GM18867 (cell line): ENCODE data around the gene GNPDA2.
"Not testable (repeated sequence)": the region's sequence is repeated elsewhere in the genome, so short reads cannot be mapped to it uniquely, and the experiment has no call there.

Experiments used
- ATAC-seq: cut with Tn5 transposase; IDR thresholded peaks from one replicate; pipeline ENCODE4 v1.9.1; 2021; ENCODE audit warnings: mild to moderate bottlenecking, moderate library complexity; ENCODE audit not compliant: unreplicated experiment

GNPDA2 gene

DNA sequence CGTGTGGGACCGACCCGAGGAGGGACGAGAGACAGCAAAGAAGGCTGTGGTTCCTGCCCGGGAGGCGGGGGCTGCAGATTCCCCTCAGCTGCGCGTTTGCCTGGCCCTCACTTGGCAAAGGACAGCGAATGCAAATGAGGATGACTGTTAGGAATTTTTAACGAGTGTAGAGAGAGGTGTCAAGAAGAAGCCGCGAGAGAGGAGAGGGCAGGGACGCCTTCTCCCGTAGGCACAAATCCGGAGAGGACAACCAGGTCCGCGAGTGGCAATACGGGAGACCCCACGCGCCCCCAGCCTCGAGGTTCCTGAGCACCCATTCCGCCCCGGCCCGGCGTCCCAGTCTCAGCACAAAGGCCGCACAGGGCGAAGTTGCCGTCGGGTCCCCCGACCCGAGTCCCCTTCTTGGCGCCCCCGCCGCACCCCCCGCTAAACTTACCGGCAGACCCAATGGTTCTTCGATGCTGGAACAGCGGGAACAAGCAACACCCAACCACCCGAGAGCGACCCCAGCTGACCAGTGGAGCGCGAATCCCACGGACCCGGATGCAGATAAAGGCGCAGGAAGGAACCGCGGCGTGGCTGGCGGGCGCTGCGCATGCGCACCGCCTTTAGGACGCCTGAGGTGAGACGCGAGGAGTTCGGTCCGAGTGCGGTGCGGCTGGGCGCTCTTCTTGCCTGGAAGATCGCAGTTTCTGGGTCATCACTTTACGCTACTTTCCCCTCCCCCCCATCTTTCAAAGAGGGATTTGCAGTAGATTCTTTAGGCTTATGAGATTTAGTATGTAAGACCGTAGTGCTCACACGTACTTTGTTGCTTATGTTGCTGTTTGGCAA, at the start of gene GNPDA2:
GNPDA2 (minus strand) TSS at position 519 of the 834 bp plus-strand sequence. CDS start 4,349 bp downstream, outside the sequence.
- ATAC-seq: peak; percentile 94

- ATAC-seq: no peak
These were observed 46.0 kb upstream of the GNPDA2 start for GRCh38 chr4:44772340-44772739.

DNA sequence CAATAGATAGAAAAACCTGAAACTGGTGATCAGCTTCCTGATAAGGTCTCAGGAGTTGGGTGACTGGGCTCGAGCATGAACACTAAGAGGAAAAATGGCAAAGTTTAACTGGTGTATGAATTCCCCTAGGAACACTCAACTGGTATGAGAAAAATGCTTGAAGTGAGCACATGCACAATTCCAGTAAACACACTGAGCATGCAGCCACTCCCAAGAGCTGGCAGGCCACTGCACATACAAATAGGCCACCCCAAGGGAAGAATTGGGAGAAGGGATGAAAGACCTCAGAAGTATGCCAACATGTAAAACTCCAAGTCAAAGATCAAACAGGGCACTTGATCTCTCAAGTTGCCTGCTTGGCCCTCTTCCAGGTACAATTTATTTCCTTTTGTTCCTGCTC, 45.4 kb upstream of the GNPDA2 start:
- no peak for ATAC-seq

DNA sequence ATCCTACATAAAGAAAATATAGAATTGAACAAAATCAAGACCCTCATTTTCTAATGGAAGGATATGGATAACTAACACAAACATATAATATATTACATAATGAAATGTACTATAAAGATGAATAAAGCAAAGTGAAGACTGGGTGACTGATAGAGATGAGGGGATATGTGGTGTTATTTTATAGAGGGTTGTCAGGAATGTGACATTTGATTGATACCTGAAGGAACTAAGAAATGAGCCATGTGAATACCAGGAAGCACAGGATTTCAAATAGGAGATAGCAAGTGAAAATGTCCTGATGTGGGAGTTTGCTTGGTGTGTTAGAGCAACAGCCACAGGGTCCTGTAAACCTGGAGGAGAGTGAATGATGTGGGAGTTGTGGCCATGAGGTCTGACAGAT, 40.1 kb upstream of the GNPDA2 start:
- no peak for ATAC-seq

DNA sequence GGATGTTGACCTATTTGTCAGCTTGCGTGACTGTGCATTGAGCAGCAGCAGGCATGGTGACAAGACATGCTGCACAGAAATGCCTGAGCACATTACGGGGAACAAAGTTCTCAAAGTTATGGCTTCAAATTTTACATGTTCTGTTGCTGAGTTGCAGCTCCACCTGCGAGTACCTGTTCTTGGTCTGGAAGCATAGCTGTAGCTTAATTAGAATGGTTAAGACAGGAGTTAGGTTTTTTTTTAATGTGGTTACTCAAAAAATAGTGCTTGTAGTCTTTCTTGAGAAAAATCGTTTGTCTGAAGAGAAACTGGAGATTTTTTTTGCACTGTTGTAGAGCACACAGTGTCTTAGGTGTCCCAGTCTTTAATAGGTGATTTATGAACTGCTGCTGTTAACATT, 38.8 kb upstream of the GNPDA2 start:
- ATAC-seq: no peak

- no peak for ATAC-seq
These were observed 35.0 kb upstream of the GNPDA2 start for GRCh38 chr4:44761306-44761705.

- ATAC-seq: peak; percentile 88
These were observed 34.0 kb upstream of the GNPDA2 start for GRCh38 chr4:44760142-44760898.

DNA sequence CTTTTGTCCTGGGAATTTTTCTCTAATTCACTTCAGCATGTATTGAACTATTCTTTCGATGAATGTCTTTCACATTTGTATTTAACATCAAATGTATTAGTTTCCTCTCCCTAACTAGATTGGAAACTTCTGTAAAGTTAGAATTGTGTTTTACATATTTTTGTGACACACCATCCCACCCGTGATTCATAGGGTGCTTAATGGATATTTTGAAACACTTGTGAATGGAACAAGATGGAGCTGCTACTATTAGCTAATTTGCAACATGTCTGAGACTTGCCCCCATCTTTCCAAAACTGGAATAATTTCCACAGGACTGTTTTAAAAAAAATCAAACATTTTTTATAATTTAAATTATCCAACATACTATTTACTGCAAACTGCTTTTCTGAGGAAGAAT, 30.2 kb upstream of the GNPDA2 start:
- ATAC-seq: no peak

DNA sequence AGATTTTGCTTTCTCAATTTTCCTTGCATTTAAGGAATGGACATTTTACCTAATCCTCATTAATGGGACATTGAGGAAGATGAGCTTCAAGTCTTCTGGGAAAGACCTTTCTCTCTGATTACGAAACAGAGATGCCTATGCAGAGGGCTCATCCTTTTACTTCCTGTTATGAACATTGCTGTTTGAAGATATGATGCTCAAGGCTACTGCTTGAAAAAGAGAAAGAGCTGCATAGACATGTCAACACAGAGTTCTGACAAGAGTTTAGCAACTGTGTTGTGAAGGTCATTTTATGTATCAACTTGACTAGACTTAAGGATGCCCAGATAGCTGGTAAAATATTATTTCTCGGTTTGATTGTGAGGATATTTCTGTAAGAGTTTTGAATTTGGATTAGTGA, 13.8 kb upstream of the GNPDA2 start:
- ATAC-seq: no peak

DNA sequence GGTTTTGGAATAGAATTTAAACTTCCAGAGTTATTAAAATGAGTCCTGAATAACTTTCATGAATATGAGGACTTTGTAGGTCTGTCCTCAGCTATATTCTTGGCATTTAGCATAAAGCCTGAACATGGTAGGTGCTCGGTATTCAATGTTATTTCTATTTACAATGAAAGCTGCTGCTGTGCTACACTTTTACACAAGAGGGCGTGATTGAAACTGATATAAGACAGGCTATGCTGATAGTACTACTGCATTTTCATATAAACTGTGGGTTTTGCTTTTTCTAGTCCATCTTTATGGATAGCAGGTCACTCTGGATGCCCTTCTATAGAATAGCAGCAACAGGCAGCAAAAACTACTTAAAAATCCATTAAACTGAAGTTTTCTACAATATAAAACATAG, 12.3 kb upstream of the GNPDA2 start:
- peak; percentile 93 for ATAC-seq

GRCh38 chr4:44736900-44737299, 10.5 kb upstream of the GNPDA2 start:
- ATAC-seq: no peak

GRCh38 chr4:44728694-44729093, 2.3 kb upstream of the GNPDA2 start:
- ATAC-seq: not testable (repeated sequence)

DNA sequence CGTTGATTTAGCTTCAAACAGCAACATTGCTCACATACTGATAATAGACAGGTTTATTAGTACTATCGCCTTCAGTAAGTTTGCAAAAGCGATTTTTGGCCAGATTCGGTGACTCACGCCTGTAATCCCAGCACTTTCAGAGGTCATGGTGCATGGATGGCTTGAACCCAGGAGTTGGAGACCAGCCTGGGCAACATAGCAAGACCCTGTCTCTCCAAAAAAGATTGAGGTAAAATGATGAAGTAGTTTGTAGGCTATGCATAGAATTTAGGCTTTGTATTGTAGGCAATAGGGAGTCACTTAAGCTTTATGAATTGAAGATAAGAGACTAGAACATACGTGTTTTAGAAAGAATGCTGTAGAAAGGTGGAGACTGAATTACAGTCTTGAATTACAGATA, 1.1 kb upstream of the GNPDA2 start:
- ATAC-seq: no peak

DNA sequence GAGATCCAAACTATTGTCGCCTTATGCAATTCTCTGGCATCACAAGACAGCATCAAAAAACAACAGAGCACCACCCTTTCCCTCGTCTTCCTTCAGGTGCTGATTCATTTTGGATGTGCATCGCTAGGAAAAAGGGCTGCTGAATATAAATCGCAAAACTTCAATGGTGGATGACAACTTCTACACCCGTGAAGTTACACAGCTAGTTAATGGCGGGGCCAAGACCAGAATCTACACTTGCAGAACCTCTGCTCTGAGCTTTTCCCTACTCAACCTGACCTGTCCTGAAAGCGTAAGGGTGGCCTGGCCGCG, 674 bp downstream of the GNPDA2 start:
- peak; percentile 40 for ATAC-seq

- ATAC-seq: no peak
These were observed 1.2 kb downstream of the GNPDA2 start for GRCh38 chr4:44725166-44725565.

GRCh38 chr4:44722001-44722400, 4.4 kb downstream of the GNPDA2 start:
- no peak for ATAC-seq

- ATAC-seq: no peak
These were observed 6.0 kb downstream of the GNPDA2 start for GRCh38 chr4:44720371-44720770.

- ATAC-seq: no peak
These were observed 9.8 kb downstream of the GNPDA2 start for GRCh38 chr4:44716597-44716996.

DNA sequence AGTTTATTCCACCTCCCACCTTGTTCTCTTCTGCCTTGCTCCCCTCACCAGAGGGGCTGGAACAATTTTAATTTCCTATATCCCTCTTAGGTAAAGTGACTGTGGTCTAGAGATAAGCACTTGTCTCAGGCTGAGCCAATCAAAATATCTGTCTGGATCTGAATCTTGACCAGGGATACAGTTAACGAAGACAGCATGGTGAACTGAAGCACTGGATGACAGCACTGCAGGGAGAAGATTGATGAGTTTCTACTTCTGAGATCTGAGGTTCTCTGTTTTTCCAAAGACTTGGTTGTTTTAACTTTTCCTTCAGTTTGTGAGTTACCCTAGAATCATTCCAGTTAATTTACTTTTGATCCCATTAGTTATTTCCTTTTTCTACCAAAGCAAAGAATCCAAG, 13.2 kb downstream of the GNPDA2 start:
- no peak for ATAC-seq

DNA sequence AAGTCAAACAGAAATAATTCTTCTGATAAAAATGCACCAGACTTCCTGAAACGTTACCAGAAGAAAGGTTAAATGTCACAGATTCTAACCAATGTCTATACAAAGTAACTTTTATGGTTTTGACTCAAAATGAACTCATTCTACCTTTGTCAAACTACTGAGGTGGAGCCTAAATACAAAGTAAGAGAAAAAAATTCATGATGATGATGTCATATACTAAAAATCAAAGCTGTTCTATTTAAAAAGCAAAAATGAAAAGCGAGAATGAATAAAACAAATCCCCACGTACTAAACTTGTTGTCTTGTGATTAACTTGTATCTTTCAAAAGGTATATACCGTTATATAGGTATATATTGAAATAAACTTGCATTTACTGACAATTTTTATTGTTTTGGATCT, 21.7 kb downstream of the GNPDA2 start:
- no peak for ATAC-seq

GRCh38 chr4:44701037-44701436, 25.3 kb downstream of the GNPDA2 start:
- ATAC-seq: no peak

DNA sequence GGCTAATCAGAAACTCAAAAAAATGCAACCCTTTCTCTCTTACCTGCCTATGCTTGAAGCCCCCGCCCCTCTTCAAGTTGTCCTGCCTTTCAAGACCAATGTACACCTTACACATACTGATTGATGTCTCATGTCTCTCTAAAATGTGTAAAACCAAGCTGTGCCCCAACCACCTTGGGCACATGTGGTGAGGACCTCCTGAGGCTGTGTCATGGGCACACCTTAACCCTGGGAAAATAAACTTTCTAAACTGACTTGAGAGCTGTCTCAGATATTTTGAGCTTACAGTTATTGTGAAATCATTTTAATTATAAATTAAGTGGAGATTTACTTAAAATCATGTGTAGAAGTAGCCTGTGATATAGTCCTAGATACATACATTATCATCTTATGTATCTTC, 25.9 kb downstream of the GNPDA2 start:
- no peak for ATAC-seq
